Peyer's patch (tissue), 4 donors: ENCODE results near the gene ADAMTS4. TPM values are rescaled to one million over a fixed set of nuclear protein-coding genes. Genes with fewer than 3 reads are reported as not detected.
"Not testable (repeated sequence)": the region's sequence is repeated elsewhere in the genome, so short reads cannot be mapped to it uniquely, and the experiment has no call there.

Source experiments
- DNase-seq, 3 donors: peaks; one replicate each; pipeline ENCODE4 v3.0.0-alpha.2; 2017 to 2019
- H3K27ac ChIP-seq, 4 donors: fragments of 200-600 bp; sonication (generic); one replicate each; pipeline ENCODE4 v1.5.1; 2016 to 2019
- H3K27me3 ChIP-seq, 2 donors: fragments of 200-600 bp; sonication (generic); one replicate each; pipeline ENCODE4 v1.5.1; 2019
- H3K36me3 ChIP-seq, 3 donors: fragments of 200-600 bp; sonication (generic); one replicate each; pipeline ENCODE4 v1.5.1; 2016 to 2019
- H3K4me1 ChIP-seq, 4 donors: fragments of 200-600 bp; sonication (generic); one replicate each; pipeline ENCODE4 v1.5.1; 2016 to 2019
- H3K4me3 ChIP-seq, 4 donors: fragments of 200-600 bp; sonication (generic); 1 replicate in 3 of 4; 2 replicates in 1 of 4; pipeline ENCODE4 v1.5.1; 2016 to 2019; ENCODE audit warnings: mild to moderate bottlenecking in 1 of 4
- H3K9me3 ChIP-seq, 4 donors: fragments of 200-600 bp; sonication (generic); one replicate each; pipeline ENCODE4 v1.5.1; 2016 to 2019; ENCODE audit warnings: mild to moderate bottlenecking in 1 of 4
- CTCF ChIP-seq, 6 experiments: fragments of 450-650 bp in 4 of 6; fragments of 200-600 bp in 2 of 6; sonication (generic) in 1 of 6; IDR thresholded peaks; one replicate each; pipeline ENCODE4 v1.5.1; 2017 to 2019; ENCODE audit warnings: antibody characterized with exemption in 6 of 6, mild to moderate bottlenecking in 3 of 6, moderate library complexity in 1 of 6
- POLR2A ChIP-seq, 2 donors: fragments of 450-650 bp; IDR thresholded peaks; one replicate each; pipeline ENCODE4 v1.5.1; 2017; ENCODE audit warnings: antibody characterized with exemption in 2 of 2, mild to moderate bottlenecking in 2 of 2, moderate library complexity in 2 of 2
- total RNA-seq, 4 donors: library from RNA; depleted of rRNA; stranded (reverse); fragments of >200 nt; gene quantifications; one replicate each; pipeline ENCODE4 v1.1.0, GENCODE V29; 2016

The ADAMTS4 gene
- total RNA-seq, 4 donors from 2014 or later: 0.18 to 65.2 (median 1.9) TPM

- H3K9me3 ChIP-seq: no peaks in the 10 kb centered on the region
- peak overlapping the region in 2 of 4 donors; percentile 68 to 83 for H3K4me3 ChIP-seq
- peaks cover 0 to 23% (median 0%) of the 10 kb centered on the region in 3 donors for H3K36me3 ChIP-seq
- peak; percentile 82 to 93 (median 86) for DNase-seq
- H3K4me1 ChIP-seq: peaks cover 6 to 40% (median 10%) of the 10 kb centered on the region in 4 donors
- no peaks in the 10 kb centered on the region for H3K27me3 ChIP-seq
- H3K27ac ChIP-seq: peak overlapping the region in 2 of 4 donors; percentile 5 to 73
- TF ChIP-seq POLR2A (IDR thresholded peaks at IDR 0.05) (no peak), CTCF (IDR thresholded peaks at IDR 0.05) (peak; percentile 80 to 95 (median 87))
Observed at GRCh38 chr1:161227196-161227871, 28.5 kb upstream of the ADAMTS4 start.

GRCh38 chr1:161226759-161227158 is 27.9 kb upstream of the ADAMTS4 start:
- TF ChIP-seq POLR2A (IDR thresholded peaks at IDR 0.05) (no peak), CTCF (IDR thresholded peaks at IDR 0.05) (no peak)
- H3K4me3 ChIP-seq: peak overlapping the region; percentile 64 to 83 (median 68)
- DNase-seq: no peak
- H3K27me3 ChIP-seq: no peaks in the 10 kb centered on the region
- H3K27ac ChIP-seq: peak overlapping the region; percentile 70 to 76 (median 74)
- peaks cover 0 to 23% (median 0%) of the 10 kb centered on the region in 3 donors for H3K36me3 ChIP-seq
- H3K4me1 ChIP-seq: peaks cover 6 to 40% (median 10%) of the 10 kb centered on the region in 4 donors
- H3K9me3 ChIP-seq: no peaks in the 10 kb centered on the region

GRCh38 chr1:161226320-161226711 is 27.5 kb upstream of the ADAMTS4 start:
- peak overlapping the region; percentile 70 to 76 (median 74) for H3K27ac ChIP-seq
- peak overlapping the region; percentile 64 to 83 (median 68) for H3K4me3 ChIP-seq
- no peaks in the 10 kb centered on the region for H3K27me3 ChIP-seq
- H3K9me3 ChIP-seq: no peaks in the 10 kb centered on the region
- DNase-seq: peak in 1 of 3 donors; percentile 46
- H3K4me1 ChIP-seq: peaks cover 6 to 40% (median 10%) of the 10 kb centered on the region in 4 donors
- H3K36me3 ChIP-seq: peaks cover 0 to 23% (median 0%) of the 10 kb centered on the region in 3 donors
- TF ChIP-seq CTCF (IDR thresholded peaks at IDR 0.05) (no peak), POLR2A (IDR thresholded peaks at IDR 0.05) (no peak)

GRCh38 chr1:161225534-161226319 is 26.9 kb upstream of the ADAMTS4 start, which contains the start of gene TOMM40L:
TSS of gene TOMM40L (plus strand) at chr1:161226060. CDS start at chr1:161226490, 430 bp downstream.
- no peaks in the 10 kb centered on the region for H3K27me3 ChIP-seq
- peaks cover 0 to 23% (median 0%) of the 10 kb centered on the region in 3 donors for H3K36me3 ChIP-seq
- H3K9me3 ChIP-seq: no peaks in the 10 kb centered on the region
- DNase-seq: peak; percentile 87 to 97 (median 88)
- peak within 1 kb of the TSS; percentile 64 to 83 (median 68) for H3K4me3 ChIP-seq
- H3K4me1 ChIP-seq: peaks cover 6 to 40% (median 10%) of the 10 kb centered on the region in 4 donors
- peak within 1 kb of the TSS; percentile 70 to 79 (median 76) for H3K27ac ChIP-seq
- TF ChIP-seq POLR2A (IDR thresholded peaks at IDR 0.05): peak; percentile 13 to 48
- peak; percentile 29 to 82 (median 70) for TF ChIP-seq CTCF (IDR thresholded peaks at IDR 0.05)

GRCh38 chr1:161225178-161225533 is 26.3 kb upstream of the ADAMTS4 start:
- Histone ChIP-seq H3K27ac (peak overlapping the region; percentile 56 to 79 (median 73)), H3K4me1 (peaks cover 6 to 40% (median 10%) of the 10 kb centered on the region in 4 donors), H3K9me3 (no peaks in the 10 kb centered on the region), H3K36me3 (peaks cover 0 to 23% (median 0%) of the 10 kb centered on the region in 3 donors), H3K27me3 (no peaks in the 10 kb centered on the region), H3K4me3 (no peak overlapping the region)
- DNase-seq: no peak
- no peak for TF ChIP-seq CTCF (IDR thresholded peaks at IDR 0.05)
- no peak for TF ChIP-seq POLR2A (IDR thresholded peaks at IDR 0.05)

GRCh38 chr1:161224695-161225087 is 25.8 kb upstream of the ADAMTS4 start:
- peaks cover 0 to 20% (median 0%) of the 10 kb centered on the region in 3 donors for H3K36me3 ChIP-seq
- not testable (repeated sequence) for H3K4me3 ChIP-seq, H3K27me3 ChIP-seq, H3K9me3 ChIP-seq
- H3K4me1 ChIP-seq: peaks cover 6 to 40% (median 10%) of the 10 kb centered on the region in 4 donors
- DNase-seq: peak in 1 of 3 donors; percentile 40
- H3K27ac ChIP-seq: peak overlapping the region in 3 of 4 donors; percentile 56 to 79 (median 76)
